Stimulated activated CD8-positive, alpha-beta memory T cell treated with anti-CD3 and anti-CD28 coated beads, Interleukin-2, amount 100 ng/mL, for 1 hour (primary cell): ENCODE data around the gene DLX3.

ENCODE experiments used
- DNase-seq, 2 donors: peaks; one replicate each; pipeline ENCODE4 v3.0.0-alpha.2; 2020; ENCODE audit warnings: low read depth in 2 of 2

Gene DLX3

DNA sequence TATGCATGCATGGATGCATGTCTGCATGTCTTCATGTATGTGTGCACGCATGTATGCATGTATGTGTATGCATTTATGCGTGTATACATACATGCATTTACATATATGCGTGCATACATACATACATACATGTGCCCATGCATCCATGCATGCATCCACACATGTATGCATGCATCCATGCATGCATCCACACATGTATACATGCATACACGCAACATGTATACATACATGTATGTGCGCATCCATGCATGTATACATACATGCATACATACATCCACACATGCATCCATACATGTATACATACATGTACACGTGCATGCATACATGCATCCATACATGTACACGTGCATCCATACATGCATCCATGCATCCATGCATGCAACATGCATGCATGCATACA is 29.8 kb upstream of the DLX3 start:
- no peak for DNase-seq

DNA sequence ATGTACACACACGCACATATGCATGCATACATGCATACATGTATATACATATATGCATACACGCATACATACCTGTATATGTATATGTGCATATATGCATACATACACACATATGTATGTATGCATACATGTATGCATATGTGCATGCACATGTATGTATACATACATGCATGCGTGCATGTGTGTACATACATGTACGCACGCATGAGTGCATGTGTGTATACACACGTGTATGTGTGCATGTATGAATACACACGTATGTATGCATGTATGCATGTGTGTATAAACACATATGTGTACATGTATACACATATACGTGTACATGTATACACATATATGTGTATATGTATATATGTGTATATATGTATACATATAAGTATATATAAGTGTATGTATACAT is 28.5 kb upstream of the DLX3 start:
- no peak for DNase-seq

DNA sequence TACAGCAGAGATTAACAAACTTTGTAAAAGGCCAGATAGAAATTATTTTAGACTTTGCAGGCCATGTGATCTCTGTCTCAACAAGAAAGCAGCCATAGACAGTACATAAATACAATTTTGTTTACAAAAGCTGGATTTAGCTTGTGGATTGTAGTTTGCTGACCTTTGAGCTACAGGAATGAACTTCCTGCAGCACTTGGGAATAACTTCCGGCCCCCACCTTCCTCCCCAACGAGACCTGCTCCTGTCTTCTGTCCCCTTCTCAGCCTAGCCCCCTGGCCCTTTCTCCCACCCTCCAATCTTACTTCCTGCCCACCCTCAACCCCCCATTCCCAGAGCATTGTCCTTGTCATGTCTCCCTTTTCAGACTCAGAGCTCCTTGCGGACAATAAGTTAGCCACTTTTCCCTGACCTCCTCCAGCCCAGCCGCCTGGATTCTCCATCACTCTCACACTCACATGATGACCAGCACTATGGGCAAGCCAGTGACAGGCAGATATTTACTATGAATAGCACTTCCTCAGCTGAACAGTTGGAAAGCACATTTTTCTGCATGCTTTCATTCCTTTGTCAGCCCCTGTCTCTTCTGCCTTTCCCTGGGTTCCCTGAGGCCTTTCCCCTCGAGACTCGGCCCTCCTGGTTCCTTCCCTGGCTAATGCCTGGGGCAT is 27.6 kb upstream of the DLX3 start:
- DNase-seq = no peak

DNA sequence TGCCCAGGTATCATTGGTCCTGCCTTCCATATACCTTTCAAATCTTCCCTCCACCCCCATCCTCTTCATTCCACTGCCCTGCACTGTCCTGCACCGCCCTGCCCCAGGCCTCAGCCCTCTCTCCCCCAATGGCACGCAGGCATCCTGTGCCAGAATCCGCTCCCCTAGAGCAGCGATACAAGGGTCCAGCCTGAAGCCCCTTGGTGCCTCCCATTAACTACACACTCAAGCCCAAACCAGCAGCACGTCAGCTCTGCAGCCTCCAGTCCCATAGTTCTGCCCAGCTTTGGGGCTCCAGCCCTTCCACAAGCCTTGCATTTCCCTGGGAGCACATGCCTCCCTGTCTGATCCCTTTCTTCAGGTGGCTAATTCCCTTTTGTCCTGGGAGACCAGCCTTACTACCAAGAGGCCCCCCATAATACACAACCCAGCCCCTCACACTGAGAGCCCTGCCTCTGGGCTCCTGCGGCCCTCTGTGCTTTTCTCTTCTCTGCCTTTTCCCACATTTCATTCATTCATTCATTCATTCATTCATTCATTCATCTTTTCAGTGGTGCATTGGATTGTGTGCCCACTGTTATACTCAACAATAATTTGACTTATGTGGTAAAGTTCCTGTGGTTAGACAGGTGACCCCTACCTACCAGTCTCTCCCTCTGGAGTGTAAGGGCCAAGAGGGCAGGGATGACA is 26.8 kb upstream of the DLX3 start:
- no peak for DNase-seq

DNA sequence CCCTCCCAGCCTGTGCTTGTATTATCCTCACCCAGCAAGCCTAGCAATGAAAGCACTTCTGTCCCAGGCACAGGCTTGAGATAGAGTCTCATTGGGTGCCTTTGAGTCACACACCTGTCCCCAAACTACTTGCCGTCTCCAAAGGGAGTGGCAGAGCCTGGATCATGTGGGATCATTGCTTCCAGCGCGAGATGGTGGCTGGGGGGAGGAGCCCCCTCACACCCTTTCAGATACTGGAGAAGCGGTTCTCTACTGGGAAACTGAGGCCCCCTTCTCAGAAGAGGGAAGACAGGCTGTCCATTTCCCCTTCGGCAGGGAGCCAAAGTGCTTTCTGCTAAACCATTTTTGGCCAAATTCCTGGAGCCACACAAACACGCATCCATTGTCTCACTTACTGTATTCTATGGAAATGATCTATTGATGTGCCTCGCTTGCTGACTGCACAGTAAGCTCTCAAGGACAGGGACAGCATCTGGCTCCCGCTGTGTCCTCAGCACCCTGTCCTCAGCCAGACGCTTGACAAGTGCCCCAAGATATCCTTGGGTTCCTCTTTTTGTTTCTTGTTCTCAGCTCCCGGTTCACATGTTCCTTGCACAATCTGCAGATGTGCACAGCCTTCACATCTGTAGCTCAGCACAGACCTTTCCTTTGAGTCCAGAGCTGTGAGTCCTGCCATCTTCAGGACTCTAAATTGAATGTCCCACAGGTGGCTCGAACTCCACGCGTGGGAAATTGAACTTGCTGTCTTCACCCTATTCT is 26.0 kb upstream of the DLX3 start:
- no peak for DNase-seq

DNA sequence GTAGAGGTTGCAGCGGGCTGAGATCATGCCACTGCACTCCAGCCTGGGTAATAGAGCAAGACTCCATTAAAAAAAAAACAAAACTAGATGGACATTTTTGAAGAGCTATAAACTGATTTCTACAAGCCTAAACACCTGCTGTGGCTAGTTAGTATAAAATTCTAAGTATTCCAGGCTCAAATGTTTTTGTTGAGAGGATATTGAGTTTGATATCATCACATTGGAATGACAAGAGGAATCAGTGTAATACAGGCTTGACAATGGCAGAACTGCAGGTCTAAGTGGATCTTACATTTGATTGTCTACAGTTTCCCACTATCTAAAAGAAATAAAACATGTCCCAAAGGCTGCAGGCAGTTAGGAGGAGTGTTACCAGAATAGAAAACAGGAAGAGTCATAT is 23.9 kb upstream of the DLX3 start:
- DNase-seq = no peak

DNA sequence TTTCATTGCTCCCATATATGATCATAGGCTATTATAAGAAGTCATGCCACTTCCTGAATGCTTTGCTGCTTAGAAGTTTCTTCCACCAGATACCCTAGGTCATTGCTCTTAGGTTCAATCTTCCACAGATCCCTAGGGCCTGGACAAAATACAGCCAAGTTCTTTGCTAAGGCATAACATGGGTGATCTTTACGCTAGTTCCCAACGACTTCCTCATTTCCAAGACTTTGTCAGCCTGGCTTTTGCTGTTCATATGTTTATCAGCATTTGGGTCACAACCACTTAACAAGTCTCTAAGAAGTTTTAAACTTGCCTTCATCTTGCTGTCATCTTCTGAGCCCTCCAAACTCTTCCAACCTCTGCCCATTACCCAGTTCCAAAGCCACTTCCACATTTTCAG is 20.1 kb upstream of the DLX3 start:
- no peak for DNase-seq

DNA sequence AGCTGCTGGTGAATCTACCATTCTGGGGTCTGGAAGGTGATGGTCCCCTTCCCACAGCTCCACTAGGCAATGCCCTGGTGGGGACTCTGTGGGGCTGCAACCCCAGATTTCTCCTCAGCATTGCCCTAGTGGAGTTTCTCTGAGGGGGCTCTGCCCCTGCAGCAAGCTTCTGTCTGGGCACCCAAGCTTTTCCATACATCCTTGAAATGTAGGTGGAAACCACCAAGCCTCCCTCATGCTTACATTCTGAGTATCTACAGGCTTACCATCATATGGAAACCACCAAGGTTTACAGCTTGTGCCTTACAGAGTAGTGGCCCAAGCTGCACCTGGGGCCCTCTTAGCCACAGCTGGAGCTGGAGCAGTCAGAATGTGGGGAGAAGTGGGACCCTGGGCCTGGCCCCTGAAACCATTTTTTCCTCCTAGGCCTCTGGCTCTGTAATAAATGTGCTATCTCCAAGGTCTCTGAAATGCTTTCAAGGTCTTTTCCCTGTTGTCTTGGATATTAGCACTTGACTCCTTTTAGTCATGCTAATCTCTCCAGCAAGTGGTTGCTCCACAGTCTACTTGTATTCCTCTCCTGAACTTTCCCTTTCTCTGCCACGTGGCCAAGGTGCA is 19.6 kb upstream of the DLX3 start:
- no peak for DNase-seq

DNA sequence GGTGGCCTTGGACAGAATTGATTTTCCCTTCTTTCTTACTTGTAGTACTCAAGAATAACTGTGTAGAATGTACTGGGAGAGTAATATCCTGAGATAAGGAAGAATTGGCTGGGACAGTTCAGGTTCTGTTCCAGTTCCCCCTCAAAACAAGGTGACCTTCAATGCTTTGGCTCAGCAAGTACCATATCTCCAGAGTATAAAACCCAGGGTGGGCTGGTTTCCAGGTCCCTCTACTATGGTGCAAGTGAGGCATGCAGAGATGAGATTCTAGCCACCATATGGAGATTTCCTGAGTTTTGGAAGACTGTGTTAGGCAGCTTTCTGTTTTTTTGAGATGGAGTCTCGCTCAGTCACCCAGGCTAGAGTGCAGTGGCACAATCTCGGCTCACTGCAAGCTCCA is 18.1 kb upstream of the DLX3 start:
- DNase-seq = no peak

DNA sequence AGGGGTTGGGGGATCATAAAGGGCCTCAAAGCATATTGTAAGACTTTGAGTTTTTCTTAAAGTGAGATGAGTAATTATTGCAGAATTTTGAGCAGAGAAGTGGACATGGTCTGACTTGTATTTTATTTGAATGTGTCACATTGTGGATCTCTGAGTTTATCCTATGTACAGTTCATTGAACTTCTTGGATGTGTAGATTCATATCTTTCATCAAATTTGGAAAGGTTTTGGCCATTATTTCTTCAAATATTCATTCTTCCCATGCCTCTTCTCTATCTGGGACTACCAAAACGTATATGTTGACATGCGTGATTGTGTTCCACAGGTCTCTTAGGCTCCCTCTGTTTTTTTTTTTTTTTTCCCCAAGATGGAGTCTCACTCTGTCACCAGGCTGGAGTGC is 14.3 kb upstream of the DLX3 start:
- no peak for DNase-seq

DNA sequence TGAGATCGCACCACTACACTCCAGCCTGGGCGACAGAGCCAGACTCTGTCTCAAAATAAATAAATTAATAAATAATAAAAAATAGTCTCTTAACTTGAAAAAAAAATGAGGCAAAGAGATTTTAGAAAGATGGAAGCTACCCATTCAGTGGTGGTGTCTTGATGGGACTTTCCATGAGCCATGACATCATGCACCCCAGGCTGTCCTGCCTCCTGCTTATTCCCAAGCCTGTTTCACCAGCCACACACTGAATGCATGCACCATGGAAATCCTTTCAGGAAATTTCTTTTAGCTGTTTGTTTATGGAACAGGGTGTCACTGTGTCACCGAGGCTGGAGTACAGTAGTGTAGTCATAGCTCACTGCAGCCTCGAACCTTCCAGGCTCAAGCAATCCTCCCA is 8.9 kb upstream of the DLX3 start:
- no peak for DNase-seq

DNA sequence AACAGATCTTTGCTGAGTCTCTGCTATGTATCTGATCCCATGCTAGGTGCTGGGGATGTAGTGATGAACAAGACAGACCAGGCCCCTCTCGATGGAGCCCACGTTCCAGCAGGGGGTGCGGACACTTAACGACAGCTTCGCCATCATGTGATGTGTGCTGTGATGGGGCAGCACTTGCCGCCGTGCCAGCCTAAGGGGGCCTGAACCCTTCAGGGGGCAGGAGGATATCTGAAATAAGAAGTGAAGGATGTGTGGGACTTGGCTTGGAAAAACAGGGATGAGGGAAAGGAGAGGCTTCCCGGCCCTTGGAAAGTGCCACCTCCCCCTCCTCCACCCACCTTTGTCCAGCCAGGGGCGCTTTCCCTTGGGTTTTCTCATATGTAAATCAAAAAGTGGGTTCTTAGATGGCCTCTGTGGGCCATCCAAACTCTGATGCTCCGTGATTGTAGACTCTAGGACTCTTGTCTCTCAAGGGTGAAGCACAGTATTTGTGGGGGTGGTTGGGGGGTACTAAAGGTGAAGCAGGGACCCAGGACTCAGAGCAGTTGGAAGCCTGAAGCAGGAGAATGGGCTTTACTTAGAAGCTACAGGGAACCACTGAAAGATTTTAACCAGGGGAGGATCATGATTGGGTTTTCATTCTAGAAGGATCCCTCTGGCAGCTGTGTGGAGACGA is 4.0 kb upstream of the DLX3 start:
- DNase-seq = no peak

DNA sequence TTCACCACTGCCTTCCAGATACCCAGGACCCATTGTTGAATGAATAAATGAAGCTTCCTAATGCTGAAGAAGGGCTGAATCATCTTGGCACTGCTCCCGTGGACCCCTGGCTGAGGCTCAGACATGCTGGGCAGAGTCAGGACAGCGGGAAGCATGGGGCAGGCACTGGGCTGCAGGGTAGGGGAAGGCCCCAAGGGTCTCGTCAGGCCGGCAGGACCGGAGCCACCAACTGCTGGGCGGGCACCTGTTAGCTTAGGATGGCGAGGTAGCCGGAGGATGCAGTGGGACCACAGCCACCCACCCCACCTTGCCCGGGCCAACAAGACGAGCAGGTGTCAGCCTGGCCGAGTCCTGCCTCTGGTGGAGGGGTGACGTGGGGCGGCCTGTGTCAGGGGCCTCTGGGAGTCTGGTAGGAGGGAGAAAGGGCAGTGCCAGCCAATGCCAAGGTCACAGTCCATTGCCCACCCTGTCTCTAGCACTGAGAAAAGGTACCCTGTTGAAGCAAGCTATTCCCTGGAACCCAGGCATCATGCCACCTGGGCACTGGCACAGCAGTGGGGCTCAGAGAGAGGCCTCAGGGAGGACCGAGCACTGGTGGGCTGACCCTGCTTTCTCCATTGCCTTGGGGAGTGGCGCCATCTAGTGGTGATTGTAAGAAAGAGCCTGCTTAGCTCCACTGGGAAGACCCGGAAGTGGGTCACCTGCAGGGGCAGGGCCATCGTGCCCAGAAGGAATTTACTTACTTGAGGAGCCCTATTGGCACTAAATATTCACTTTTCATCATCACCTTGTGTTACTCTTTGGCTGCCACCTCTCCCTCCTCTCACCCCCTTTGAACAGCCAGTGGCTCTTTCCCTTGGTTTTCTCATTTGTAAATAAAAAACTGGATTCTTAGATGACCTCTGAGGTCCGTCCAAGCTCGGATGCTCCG is 3.0 kb upstream of the DLX3 start:
- peak; percentile 62 to 72 for DNase-seq

DNA sequence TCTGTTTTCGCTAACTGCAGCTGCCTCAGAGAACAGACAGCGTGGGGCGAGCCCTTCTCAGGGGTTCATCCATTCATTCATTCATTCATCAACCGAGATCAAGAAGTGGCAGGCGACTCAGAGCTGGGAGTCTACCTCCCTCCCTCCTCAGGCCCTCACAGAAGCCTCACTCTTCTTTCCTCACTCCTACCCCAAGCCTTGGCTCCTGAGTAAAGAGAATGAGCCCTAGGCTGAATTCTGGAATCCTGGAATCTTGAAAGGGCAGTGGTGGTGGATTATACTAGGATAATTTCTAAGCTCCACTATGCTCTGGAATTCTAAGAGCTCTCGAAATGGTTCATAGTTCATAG is 2.3 kb upstream of the DLX3 start:
- DNase-seq = no peak

DNA sequence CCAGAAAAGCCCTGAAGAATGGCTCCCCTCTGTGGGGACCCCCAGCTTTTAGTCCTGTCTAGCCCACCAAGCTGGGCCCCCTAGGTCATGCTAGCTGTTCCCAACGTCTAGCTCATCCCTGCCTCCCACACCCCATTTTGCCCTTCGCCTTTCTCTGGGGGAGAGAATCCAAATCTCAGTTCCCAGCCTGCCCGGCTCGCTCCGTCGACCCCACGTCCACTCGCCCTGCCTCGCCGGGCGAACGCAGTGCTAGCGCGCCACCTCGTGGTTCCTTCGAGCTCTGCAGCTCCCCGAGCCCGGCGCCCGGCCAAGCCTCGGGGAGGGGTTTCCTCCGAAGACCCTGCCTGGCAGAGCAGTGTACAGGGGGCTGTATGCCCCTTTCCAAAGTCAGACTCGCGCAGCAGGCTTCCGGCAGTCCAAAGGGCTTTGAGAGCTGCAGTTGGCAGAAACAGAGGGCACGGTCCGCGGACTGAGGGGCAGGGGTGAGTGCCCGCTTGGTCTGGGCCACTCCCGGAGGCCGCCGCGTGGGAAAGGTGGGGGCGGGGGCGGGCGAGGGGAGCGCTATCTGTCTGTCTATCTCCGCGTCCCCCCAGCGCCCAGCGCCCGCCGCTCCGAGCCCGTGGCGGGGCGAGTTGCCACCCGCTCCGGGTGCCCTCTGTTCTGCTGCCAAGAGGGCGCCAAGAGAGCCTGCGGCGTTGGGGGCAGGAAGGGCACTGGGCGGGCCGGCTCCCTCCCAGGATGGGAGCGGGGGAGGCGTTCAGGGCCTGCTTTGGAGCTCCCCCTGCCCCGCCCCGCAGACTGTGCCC is 1.7 kb upstream of the DLX3 start:
- peak; percentile 38 to 57 for DNase-seq

DNA sequence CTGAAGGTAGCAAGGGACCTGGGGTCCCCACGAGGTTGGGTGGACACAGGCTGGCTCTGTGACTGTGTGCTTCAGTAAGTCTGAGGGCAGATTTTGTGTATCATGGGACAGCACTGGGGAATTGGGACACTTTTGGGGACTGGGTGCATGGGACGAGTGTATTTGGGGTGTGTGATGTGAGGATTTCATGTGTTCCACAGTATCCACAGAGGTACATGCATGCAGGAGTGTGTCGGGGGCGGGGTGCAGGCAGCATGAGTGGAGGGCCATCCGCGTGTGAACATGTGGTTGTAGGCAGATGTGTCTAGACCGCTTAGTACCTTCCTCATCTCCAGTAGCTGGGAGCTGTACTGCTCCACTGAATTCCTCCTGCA is 1.1 kb upstream of the DLX3 start:
- DNase-seq = no peak

DNA sequence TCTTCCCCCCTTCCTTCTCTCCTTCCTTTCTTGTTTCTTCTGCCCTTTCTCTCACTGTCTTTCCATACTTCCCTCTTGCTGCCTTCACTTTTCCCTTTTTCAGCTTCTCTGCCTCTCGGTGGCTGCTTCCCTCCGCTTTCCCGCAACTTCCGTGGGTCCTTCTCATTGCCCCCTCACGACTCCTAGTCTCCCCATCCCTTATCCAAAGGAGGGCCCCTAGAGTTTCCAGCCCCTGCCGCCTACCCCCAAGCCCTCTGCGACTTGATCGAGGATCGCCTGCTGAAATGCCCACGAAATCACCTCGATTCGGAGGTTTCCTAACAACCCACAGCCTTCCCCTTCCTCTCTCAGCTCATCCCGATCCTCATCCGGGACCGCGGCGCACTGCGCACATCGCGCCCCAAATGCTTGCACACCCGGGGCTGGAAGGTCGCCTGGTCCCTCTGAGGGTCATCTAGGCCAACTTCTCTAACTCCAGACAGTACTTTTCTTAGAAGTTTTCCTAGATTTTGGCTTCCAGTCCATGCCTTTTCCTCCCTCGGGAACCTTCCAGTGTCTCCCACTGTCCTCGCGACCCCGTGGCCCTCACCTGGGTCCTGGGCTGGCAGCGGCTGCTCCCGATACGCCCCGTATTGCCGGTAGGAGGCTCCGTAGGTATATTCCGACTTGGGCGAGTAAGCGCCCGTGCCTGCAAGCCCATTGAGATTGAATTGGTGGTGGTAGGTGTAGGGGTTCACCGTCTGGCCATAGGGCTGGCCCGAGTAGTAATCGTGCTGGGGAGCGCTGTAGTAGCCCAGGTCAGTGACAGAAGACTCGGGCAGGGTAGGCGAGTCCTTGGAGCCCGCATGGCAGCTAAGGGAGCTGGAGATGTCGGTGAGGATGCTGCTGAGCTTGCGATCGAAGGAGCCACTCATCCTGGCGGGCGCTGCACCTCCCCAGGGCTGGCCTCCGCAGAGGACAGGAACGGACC is 654 bp downstream of the DLX3 start:
- DNase-seq = no peak

DNA sequence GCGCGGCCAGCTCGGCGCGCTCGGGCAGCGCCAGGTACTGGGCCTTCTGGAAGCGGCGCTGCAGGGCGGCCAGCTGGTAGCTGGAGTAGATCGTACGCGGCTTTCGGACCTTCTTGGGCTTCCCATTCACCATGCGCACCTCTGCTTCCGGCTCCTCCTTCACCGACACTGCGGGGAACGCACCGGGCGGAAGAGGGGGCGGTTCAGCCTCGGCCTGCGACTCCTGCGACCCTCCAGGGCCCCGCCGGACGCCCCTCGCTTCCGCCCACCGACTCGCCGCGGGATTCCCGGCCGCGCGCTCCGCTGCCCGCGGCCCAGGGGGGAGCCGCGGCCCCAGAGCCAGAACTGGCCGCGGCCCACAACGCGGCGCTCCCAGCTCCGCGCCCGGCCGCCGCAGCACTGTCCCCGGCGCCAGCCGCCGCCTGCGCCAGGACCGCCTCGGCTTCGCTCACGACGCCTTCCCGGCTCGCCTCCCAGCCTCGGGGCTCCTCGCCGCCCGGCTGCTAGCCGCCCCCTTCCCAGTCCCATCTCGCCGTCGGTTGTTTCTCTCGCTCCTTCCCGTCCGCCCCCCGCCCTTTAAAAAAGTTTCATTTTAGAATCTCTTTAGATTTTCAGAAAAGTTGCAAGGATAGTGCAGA is 1.5 kb downstream of the DLX3 start:
- no peak for DNase-seq
